Right atrium auricular region (tissue), 2 donors: Measurements from ENCODE around the gene C1QTNF3. TPM values are rescaled to one million over a fixed set of nuclear protein-coding genes. Genes with fewer than 3 reads are reported as not detected.

Experiments
- DNase-seq: peaks from one replicate; pipeline ENCODE4 v3.0.0-alpha.2; 2019; ENCODE audit warnings: low spot score
- H3K27ac ChIP-seq, 2 donors: fragments of 200-600 bp; sonication (generic); 1 replicate in 1 of 2; 2 replicates in 1 of 2; pipeline ENCODE4 v1.5.1; 2016 to 2019
- H3K27me3 ChIP-seq, 2 donors: fragments of 200-600 bp; sonication (generic); one replicate each; pipeline versions ENCODE4 v1.5.1 to v1.6.0; 2017 to 2019
- H3K36me3 ChIP-seq: fragments of 200-600 bp; sonication (generic); one replicate; pipeline ENCODE4 v1.5.1; 2016
- H3K4me1 ChIP-seq, 2 donors: fragments of 200-600 bp; sonication (generic); one replicate each; pipeline versions ENCODE4 v1.5.1 to v1.6.0; 2017 to 2019
- H3K4me3 ChIP-seq, 2 donors: fragments of 200-600 bp; sonication (generic); 1 replicate in 1 of 2; 2 replicates in 1 of 2; pipeline ENCODE4 v1.5.1; 2017 to 2019; ENCODE audit warnings: mild to moderate bottlenecking in 1 of 2, moderate library complexity in 1 of 2
- H3K9me3 ChIP-seq, 2 donors: fragments of 200-600 bp; sonication (generic); one replicate each; pipeline ENCODE4 v1.5.1; 2019
- CTCF ChIP-seq, 2 donors: fragments of 200-600 bp; sonication (generic); IDR thresholded peaks; one replicate each; pipeline ENCODE4 v1.5.1; 2019; ENCODE audit warnings: antibody characterized with exemption in 2 of 2
- total RNA-seq, 2 donors: library from RNA; depleted of rRNA; stranded (reverse); fragments of >200 nt; gene quantifications; one replicate each; pipeline ENCODE4 v1.1.0, GENCODE V29; 2016

The C1QTNF3 gene
- total RNA-seq, 2 donors from 2014 or later, result 1.2 to 2.0 TPM

DNA sequence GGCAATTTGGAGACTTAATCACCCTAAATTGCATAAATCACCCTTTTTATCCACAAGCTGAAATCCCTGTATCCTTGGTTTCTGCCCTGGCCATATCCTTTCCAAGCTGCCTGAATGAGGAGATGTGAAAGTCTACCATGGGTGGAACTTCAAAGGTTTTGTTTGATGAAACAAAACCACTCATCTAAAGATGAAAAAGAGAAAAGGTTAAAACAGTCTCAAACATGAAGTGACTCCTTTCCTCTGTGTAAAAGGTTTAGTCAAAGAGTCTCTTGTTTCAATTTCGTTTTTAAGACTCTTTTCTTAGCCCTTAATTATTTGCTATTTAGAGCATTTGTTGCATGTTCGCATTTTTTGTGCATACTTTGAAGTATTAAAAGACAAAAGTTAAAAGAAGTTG, 69.7 kb downstream of the C1QTNF3 start:
- no peak for DNase-seq
- Histone ChIP-seq H3K9me3 (no peaks in the 10 kb centered on the region), H3K4me1 (peaks cover 0 to 17% of the 10 kb centered on the region in 2 donors), H3K27me3 (no peaks in the 10 kb centered on the region), H3K36me3 (no peaks in the 10 kb centered on the region), H3K27ac (no peak overlapping the region), H3K4me3 (no peak overlapping the region)
- no peak for TF ChIP-seq CTCF (IDR thresholded peaks at IDR 0.05)

- peak; percentile 40 to 78 for TF ChIP-seq CTCF (IDR thresholded peaks at IDR 0.05)
- Histone ChIP-seq H3K4me1 (peaks cover 0 to 6% of the 10 kb centered on the region in 2 donors), H3K9me3 (no peaks in the 10 kb centered on the region), H3K27me3 (no peaks in the 10 kb centered on the region), H3K27ac (no peak overlapping the region), H3K4me3 (no peak overlapping the region), H3K36me3 (no peaks in the 10 kb centered on the region)
- DNase-seq, result no peak
These were observed 73.2 kb downstream of the C1QTNF3 start for GRCh38 chr5:33969572-33970452.

GRCh38 chr5:33968211-33969005, 74.6 kb downstream of the C1QTNF3 start:
- Histone ChIP-seq H3K27me3 (no peaks in the 10 kb centered on the region), H3K27ac (no peak overlapping the region), H3K9me3 (no peaks in the 10 kb centered on the region), H3K4me1 (no peaks in the 10 kb centered on the region), H3K36me3 (no peaks in the 10 kb centered on the region), H3K4me3 (no peak overlapping the region)
- TF ChIP-seq CTCF (IDR thresholded peaks at IDR 0.05), result no peak
- no peak for DNase-seq

Other genes starting within 250 kb of the C1QTNF3 start
- 1 to 10 TPM in 1 of 2 donors, under 1 TPM in 1; 0.43 to 1.7 TPM for gene ADAMTS12, start 151.2 kb downstream of the C1QTNF3 start, total RNA-seq
- not detected for gene RXFP3, start 106.8 kb downstream of the C1QTNF3 start, total RNA-seq
- under 1 TPM in 1 of 2 donors, not detected in 1; 0.82 TPM for gene SLC45A2, start 58.5 kb downstream of the C1QTNF3 start, total RNA-seq
- 10 to 100 TPM in 1 of 2 donors, 1 to 10 TPM in 1; 4.1 to 12.6 TPM for gene AMACR, start 35.2 kb downstream of the C1QTNF3 start, total RNA-seq